HG03097 (cell line): ENCODE measurements around the gene IFT27.
"Not testable (repeated sequence)": the region's sequence is repeated elsewhere in the genome, so short reads cannot be mapped to it uniquely, and the experiment has no call there.

Source experiments
- ATAC-seq: cut with Tn5 transposase; IDR thresholded peaks from one replicate; pipeline ENCODE4 v1.9.1; 2021; ENCODE audit not compliant: unreplicated experiment, low FRiP score

Gene IFT27

DNA sequence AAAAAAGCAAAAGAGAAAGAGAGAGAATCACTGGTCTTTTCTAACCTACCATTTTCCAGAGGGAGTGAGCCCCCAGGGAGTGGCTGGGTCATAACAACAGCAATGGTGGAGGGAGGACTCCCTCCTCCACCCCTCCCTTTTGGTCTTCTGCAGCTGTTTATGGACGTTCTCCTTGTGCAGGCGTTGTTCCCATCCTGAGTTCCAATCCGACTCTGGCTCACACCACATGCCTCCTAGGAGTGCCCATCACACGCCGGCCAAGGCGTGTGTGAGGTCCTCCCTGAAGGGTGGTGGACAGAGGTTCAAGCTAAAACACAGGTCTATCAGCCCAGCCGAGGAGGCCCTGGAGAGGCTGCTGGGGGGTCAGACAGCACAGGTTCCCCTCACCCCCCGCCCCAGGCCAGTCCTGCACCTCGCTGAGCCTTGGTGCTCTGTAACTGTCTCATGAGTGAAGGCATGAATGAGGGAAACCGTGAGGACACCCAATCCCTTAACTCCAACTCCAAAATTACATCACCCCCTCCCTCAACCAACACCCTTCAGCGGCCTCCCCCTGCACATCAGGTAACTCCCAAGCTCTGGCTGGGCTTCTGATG, 29.4 kb downstream of the IFT27 start:
- ATAC-seq: no peak

DNA sequence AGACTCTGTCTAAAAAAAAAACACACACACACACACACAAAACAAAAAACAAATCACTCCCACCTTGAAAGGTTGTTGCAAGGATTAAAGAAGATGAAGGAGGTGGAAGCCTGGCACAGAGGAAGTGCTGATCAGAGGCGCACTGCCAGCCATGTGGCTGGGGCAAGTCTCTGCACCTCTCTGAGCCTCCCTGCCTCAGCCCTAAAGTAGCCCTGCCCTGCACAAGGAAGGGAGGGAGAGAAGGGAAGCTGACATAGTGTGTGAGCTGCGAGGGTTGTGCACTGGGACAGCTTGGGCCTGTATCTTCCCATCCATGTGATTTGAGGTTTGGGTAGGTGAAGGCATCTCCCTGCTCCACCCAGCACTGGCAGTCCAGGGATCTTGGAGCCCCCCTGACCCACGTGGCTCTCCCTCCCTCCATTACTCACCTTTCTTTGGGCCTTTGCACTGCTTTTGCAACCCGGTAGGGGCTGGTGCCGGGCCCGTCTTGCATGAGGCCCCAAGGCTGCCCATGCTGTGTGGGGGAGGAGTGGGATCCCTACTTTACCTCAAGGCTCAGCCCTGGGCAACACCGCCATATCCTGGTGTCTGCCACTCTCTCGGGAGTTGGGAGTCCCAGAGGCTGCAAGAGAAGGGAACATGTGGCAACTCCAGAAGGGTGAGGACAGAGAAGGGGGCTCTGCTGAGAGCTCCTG, 30.5 kb downstream of the IFT27 start:
- ATAC-seq: no peak

DNA sequence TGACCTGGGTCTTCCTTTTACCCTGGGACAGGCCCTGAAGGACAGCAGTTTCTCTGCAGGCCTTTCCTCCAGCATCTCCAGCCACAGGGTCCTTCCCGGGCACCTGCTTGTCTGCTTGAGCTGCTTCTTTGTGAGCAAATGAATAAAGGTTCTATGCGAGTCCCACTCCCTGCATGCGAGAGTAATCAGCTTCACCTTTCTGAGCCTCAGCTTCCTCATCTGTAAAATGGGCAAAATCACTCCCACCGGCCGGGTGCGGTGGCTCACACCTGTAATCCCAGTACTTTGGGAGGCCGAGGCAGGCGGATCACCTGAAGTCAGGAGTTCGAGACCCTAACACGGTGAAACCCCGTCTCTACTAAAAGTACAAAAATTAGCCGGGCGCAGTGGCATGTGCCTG, 31.1 kb downstream of the IFT27 start:
- ATAC-seq: no peak

DNA sequence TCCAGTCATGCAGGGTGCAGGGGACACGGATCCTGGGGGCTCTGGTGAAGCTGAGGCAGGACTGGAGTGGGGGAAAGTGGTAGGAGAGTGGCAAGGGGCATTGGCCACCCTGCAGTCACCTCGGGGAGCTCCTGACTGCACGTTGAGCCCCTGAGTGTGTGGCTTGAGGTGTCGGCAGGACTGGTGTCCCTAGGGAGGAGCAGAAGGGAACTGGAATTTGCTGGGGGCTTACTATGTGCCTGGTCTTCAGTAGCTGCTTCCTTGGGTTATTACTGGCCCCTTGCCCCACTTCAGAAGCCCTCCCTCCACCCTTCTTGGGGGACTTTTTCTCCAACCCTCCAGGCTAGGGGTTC, 31.5 kb downstream of the IFT27 start:
- ATAC-seq: no peak

DNA sequence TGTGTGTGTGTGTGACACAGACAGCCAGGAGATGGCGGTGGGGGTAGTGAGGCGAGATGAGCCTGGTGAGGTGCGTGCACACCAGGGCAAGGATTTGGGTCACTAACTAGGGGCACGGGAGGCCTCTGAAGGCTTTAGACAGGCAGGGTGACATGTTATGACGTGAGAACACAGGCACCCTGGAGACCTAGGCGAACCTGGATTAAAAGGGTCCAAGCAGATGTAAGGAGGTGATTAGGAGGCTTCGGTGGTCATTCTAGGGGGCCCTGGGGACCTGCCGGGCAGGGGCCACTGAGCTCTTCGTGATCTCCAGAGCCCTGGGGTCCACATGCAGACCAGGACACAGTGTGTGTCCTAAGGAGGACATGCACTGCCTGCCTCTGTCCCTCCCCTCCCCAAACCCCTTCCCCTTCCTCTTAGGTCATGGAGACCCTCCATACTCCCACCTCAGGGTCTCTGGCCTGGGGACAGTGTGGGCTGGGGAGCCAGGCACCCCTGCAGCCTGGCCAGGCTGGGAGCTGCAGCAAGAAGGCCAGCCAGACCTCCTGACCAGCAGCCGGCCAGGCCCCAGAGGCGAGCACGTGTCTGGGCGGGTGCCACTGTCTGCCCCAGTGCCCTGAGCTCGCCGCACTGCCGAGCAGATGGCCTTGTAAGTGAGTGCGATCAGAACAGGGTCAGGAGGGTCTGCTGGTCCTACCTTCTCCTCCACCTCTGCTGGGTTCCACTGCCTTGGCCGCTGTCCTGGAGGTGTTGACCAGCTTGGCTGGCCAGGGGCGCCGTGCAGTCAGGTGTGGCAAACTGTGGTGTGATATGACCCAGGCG, 32.1 kb downstream of the IFT27 start:
- ATAC-seq: no peak

DNA sequence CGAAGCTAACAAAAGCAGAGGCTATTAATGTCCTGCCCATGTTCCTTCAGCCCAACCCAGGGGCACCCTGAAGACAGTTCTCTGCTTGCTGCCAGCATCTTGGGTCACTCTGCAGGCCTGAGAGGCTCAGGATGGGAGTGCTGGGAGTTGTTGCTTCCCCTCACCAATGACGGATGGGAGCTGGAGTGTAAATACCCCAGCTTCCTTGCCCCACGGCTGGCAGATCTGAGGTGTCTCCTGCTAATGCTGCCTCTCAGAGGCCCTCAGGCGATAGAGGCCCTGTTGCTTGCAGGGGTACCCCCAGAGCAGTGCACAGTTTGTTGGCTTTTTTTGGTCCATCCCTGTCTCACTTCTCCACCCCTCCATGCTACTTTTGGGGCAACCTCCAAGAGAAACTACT, 32.9 kb downstream of the IFT27 start:
- ATAC-seq: no peak

DNA sequence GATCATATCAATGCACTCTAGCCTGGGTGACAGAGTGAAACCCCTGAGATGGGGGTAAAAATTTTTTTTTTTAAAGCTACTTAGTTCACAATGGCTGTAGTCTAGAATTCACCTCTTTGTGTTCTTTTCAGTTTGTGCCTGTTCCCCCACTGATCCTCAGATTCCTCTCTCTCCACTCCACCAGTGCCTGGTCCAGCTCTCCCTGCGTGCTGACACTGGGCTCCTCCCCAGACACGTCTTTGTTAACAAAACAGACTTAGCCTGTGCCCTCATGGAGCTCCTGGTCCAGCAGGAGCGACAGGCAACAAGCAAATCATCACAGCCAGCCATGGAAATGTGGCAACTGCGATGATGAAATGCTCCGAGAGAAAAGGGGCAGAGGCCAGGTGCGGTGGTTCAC, 34.0 kb downstream of the IFT27 start:
- ATAC-seq: no peak

DNA sequence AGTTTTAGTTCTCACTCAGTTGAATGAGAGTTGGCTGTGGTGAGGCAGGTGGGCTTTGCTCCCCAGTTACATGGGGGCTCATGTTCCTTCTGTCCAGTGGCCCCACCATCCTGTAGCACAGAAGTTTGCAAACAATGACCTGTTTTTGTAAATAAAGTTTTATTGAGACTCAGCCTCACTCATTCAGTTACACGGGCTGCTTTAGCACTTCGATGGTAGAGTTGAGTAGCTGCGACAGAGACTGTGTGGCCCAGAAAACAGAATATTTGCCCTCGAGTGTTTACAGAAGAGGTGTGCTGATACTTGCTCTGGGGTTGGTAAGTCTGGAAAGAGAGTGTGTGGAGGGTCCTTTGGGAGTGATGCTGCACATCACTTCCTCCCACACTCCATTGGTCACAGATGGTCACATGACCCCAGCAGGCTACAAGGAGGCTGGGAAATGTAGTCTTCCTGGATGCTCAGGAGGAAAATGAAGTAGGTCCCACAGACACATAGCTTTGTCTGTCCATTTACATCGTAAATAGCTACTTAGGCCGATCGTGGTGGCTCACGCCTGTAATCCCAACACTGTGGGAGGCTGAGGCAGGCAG, 34.6 kb downstream of the IFT27 start:
- no peak for ATAC-seq

DNA sequence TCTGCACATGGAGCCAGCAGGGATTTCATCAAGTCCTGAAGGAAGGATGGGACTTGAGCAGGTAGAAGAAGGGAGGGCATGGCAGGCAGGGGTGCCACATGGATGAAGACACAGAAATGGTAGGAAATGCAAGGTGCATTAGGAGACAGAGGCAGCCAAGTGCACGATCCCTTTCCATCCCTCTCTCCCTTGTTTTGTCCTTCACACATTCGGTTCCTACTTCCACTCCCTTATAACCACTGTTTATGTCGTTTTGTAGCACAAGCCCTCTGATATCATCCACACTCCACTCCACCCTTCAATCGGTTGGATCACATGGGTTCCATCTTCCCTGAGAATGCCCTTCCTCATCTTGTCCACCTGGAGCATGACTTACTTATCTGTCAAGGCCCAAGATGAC, 35.2 kb downstream of the IFT27 start:
- ATAC-seq: no peak

DNA sequence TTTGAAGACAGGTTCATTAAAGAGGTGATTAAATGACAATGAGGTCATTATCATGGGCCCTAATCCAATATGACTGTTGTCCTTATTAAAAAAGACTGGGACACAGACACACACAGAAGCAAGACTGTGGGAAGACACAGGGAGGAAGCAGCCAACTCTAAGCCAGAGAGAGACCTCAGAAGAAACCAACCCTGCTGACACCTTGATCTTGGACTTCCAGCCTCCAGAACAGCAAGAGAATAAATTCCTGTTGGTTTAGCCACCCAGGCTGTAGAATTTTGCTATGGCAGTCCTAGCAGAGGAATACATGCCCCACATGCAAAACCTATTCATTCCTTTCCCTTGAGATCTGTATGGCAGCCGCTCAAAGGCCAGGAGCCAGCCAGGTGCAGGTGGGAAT, 36.7 kb downstream of the IFT27 start:
- no peak for ATAC-seq

DNA sequence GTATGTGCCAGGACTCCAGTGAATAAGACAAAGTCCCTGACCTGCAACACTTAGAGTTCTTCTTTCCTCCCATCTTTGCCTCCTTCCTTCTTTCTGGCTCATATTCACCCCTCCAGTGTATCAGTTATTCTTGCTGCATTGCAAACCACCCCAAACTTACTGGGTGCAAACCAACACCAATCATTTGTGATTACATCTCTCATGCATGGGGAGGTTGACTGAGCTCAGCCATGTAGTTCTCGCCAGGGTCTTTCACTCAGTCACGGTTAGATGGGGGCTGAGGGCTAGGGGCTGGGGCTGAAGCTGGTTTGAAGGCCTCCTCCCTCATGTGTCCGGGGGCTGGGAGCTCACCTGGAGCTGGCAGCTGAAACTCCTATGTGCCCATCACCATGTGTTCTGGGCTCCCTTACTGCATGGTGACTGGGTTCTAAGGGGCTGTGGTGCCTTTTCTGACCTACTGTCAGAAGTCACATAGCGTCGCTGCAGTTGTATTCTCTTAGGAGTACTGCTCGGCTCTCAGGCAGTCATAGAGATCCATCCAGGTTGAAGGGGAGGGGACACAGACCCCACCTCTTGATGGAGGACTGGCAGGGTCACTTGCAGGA, 37.4 kb downstream of the IFT27 start:
- no peak for ATAC-seq

DNA sequence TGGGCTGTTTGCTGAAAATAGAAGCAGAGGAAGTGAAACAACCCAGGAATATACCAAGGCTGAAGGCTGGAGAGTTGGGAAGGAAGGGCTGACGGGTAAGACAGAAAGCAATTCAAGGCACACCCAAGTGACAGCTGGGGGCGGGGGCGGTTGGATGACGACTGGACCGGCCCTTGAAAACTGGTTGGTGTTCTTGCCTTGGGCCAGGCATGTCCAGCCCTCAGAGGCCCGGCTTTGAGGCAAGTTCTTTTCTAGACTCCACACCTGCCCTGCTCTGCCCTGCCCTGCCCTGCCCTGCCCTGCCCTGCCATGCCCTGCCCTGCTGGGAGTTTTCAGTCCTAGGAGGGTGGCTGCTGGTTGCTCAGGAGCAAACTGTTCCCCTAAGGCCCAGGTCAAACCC, 38.1 kb downstream of the IFT27 start:
- ATAC-seq: no peak

DNA sequence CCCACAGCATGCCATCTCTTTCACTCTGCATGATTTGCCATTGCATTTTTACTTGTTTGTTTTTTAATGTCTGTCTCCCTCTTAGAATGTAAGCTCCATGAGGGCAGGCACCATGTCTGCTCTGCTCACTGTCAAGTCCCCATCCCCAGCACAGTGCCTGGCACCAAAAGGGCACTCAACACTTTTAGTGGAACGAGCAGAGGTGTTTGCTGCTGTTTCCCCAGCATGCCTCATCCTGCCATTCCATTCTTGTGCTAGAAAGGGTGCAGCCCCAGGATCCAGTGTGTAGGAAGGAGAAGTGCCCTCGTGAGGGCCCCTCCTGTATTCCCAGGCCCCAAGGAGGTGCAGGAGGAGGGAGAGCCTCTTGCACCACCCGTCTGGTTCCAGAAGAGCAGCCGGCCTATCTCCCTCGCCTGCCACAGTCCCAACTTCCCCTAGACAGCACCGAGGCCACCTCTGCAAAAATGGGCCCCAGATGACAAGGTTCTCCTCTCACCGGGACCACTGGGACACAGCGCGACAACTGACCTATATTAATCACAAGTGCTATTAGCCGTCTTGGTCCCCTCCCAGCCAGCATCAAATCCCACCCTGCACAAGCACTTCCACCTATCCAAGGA, 39.1 kb downstream of the IFT27 start:
- ATAC-seq: no peak

DNA sequence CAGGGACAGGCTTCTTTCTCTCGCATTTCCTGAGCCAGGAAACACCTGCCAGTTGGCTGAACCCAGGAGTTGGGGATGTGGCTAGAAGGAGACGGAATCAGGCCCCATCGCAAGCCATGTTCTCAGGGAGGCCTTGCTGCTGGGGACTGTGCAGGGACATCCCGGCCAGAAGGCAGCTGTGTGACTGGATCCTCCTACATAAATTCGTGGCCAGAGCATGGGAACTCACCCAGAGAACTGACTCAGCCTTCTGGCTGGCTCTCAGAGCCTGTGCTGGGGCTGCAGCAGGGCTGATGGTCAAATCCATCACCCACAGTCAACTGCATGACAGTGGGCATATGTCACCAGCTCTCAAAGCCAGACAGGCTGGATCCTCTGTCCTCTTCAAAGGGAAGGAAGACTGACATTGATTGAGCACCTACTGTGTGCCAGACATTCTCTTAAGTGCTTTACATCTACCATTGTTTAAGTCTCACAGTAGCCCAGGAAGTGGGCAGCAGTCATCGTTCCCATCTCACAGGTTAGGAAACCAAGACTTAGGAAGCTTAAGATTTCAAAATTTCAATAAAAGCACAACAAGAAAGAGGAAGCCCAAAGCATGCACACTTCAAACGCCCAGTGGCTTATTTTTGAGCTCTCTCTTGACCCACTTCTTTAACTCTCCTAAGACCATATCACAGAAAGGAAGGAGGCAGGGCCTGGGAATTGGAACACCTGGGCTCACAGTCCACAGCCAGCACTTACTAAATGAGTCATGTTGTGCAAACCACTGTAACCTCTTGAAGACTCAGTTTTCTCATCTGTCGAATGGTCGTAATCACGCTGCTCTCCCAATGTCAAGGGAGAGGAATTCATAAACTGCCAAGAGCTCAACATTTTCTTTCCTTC, 41.5 kb downstream of the IFT27 start:
- no peak for ATAC-seq

DNA sequence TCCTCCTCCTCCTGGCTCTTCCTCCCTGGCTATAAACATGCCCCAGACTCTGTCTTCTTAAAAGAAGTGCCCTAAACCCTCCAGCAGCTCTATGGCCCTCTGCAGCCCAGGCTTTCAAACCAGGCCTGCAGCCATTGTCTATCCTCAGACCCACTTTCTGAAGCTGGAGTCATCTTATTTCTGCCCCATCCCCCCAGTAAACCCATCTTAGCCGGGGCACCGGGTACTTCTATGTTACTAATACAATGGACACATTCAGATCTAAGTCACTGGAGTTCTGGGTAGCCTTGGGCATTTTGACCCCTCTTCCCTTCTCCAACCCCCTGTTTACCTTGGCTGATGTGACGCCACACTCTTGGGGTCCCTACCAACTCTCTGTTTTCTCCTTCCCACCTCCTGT, 42.6 kb downstream of the IFT27 start:
- no peak for ATAC-seq

DNA sequence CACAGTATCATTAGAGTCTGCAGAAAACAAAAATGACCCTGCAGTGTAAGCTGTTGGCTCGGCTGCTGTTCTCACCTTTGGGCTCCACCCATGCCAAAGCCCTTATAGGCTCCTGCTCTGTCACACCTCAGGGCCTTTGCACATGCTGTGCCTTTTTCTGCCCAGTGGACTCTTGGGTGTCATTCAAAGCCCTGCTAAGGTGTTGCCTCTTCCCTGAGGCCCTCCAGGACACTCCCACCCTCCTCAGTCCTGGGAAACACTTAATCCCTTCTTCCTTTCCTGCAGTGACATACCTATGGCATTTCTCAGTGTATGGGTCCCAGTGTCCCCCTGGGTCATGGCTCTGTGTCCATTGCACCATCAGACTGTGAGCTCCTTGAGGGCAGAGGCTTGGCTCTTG, 43.3 kb downstream of the IFT27 start:
- ATAC-seq: no peak

DNA sequence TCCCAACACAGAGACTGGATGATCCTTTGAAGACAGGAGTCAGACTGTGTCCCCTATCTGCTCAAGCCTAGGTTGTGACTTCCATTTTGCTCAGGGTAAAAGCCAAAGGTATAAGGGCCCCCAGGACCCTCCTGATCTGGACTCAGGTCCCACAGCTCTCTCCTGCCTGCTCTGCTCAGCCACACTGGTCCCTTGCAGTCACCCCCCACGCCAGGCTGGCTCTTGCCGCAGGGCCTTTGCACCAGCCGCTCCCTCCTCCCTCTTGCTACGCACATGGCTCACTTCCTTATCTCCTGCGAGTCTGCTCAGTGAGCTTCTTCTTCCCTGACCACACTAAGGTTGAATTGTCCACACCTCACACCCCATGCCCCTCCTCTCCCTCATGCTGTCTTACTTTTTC, 44.0 kb downstream of the IFT27 start:
- ATAC-seq: no peak

DNA sequence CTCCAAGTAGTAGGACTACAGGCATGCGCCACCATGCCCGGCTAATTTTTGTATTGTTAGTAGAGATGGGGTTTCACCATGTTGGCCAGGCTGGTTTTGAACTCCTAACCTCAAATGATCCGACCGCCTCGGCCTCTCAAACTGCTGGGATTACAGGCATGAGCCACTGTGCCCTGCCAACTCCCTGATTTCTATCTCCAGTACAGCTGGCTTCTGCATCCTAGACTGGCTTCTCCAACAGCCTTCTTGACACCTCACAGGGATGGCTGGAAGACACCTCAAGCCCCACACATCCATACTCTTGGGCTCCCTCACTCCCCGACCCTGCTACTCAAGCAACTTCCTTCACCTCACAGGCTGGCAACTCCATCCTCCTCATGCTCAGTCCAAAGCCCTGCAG, 44.6 kb downstream of the IFT27 start:
- ATAC-seq: not testable (repeated sequence)

DNA sequence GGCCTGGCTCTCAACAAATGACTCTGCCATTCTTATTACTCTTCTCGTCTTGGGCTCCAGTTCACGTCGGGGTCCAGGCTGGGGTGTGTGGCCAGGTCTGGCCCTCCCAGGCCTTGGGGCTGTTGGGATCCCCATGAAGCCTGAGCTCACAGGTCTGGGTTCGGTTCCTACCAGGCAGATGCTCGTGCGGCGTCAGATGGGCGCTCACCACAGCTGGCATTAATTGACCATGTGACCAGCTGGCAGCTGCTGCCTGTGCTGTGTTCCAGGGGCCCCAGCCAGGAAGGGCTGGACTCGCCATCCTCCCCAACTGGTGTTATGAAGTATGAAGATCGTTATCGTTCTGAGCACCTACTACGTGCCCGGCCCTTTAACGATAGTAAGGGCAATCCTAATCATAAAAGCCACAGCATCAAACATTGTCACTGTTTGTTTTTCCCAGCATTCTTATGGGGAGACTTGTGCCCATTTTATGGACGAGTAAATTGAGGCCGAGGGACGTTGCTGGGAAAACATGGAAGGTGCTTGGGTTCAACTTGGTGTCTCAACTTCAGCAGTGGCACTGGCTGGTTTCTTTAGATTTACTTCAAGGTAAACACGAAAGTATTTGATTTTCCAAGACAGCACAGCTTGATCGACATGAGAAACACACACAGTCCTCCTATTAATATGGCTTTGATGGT, 45.6 kb downstream of the IFT27 start:
- ATAC-seq: no peak
